ENCODE data around the gene MARCHF2.
"Not testable (repeated sequence)": the region's sequence is repeated elsewhere in the genome, so short reads cannot be mapped to it uniquely, and the experiment has no call there.

MARCHF2 gene

GRCh38 chr19:8371011-8371804, 41.9 kb upstream of the MARCHF2 start:
- Histone ChIP-seq H3K4me2 (ENCODE audit: insufficient read depth, low read length, poor library complexity, severe bottlenecking) (no peak overlapping the region), H3K36me3 (replicated peaks in 1 of 2; ENCODE audit: control insufficient read depth in 2 of 2, insufficient read depth in 2 of 2, low read length in 2 of 2) (peaks cover 3 to 11% of the 10 kb centered on the region in 2 donors), H3K9ac (ENCODE audit: low read depth, low read length, poor library complexity) (peak overlapping the region; percentile 9), H4K91ac (ENCODE audit: low read depth, low read length, poor library complexity) (no peak overlapping the region), H3K14ac (ENCODE audit: low read length) (peak overlapping the region; percentile 21), H3K4me3 (ENCODE audit: low read length in 2 of 2) (no peak overlapping the region), H2BK120ac (ENCODE audit: low read depth, low read length) (peak overlapping the region; percentile 54), H2BK15ac (ENCODE audit: low read length) (peak overlapping the region; percentile 87), H2BK12ac (ENCODE audit: low read length) (peak overlapping the region; percentile 10), H3K79me1 (ENCODE audit: low read depth, low read length) (peaks cover 2% of the 10 kb centered on the region), H2BK5ac (ENCODE audit: low read length) (peak overlapping the region; percentile 75), H3K23ac (ENCODE audit: low read depth, low read length, poor library complexity) (peak overlapping the region; percentile 65), H3K27ac (replicated peaks; ENCODE audit: low read length) (no peak overlapping the region), H3K18ac (ENCODE audit: low read length) (peak overlapping the region; percentile 64), H3K27me3 (ENCODE audit: control insufficient read depth in 3 of 3, insufficient read depth in 3 of 3, low read depth in 1 of 3, low read length in 3 of 3) (peaks cover 0 to 2% (median 1%) of the 10 kb centered on the region in 3 experiments), H2AFZ (ENCODE audit: low read length) (no peak overlapping the region), H3K4ac (ENCODE audit: low read length) (no peak overlapping the region), H3K4me1 (ENCODE audit: control insufficient read depth in 2 of 2, insufficient read depth in 1 of 2, low read depth in 1 of 2, low read length in 2 of 2) (peaks cover 9 to 11% of the 10 kb centered on the region in 2 donors), H4K8ac (ENCODE audit: low read depth, low read length) (no peak overlapping the region), H3K9me3 (replicated peaks in 1 of 2; ENCODE audit: control insufficient read depth in 2 of 2, insufficient read depth in 1 of 2, low read depth in 1 of 2, low read length in 2 of 2) (no peaks in the 10 kb centered on the region), H2AK5ac (ENCODE audit: low read depth, low read length) (peak overlapping the region; percentile 79)
- no peak for DNase-seq (ENCODE audit: low spot score)
- WGBS, 2 donors (ENCODE audit: extremely low coverage in 2 of 2, insufficient read length in 2 of 2, insufficient replicate concordance in 1 of 2): no CpG with 5 or more reads among the region's 28 CpGs

- WGBS, 2 donors (ENCODE audit: extremely low coverage in 2 of 2, insufficient read length in 2 of 2, insufficient replicate concordance in 1 of 2): no CpG with 5 or more reads among the region's 26 CpGs
- no peak for DNase-seq (ENCODE audit: low spot score)
- H3K18ac ChIP-seq (ENCODE audit: low read length): no peak overlapping the region
Measured at GRCh38 chr19:8373867-8374813, 39.0 kb upstream of the MARCHF2 start.

DNA sequence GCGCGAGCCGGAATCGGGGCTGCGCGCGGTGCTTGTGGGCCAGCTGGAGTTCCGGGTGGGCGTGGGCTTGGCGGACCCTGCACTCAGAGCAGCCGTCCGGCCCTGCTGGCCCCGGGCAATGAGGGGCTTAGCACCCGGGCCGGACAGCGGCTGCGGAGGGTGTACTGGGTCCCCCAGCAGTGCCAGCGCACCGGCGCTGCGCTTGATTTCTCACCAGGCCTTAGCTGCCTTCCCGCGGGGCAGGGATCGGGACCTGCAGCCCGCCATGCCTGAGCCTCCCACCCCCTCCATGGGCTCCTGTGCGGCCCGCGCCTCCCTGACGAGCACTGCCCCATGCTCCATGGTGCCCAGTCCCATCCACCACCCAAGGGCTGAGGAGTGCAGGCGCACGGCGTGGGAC, 37.3 kb upstream of the MARCHF2 start:
- H3K9ac ChIP-seq (ENCODE audit: low read depth, low read length, poor library complexity); H3K79me1 ChIP-seq (ENCODE audit: low read depth, low read length); H3K4me2 ChIP-seq (ENCODE audit: insufficient read depth, low read length, poor library complexity, severe bottlenecking); H3K27ac ChIP-seq (replicated peaks; ENCODE audit: low read length); H2AFZ ChIP-seq (ENCODE audit: low read length); H3K14ac ChIP-seq (ENCODE audit: low read length); H2BK12ac ChIP-seq (ENCODE audit: low read length); H2AK5ac ChIP-seq (ENCODE audit: low read depth, low read length); DNase-seq (ENCODE audit: low spot score); H3K9me3 ChIP-seq (replicated peaks in 1 of 2; ENCODE audit: control insufficient read depth in 2 of 2, insufficient read depth in 1 of 2, low read depth in 1 of 2, low read length in 2 of 2); H3K27me3 ChIP-seq (ENCODE audit: control insufficient read depth in 3 of 3, insufficient read depth in 3 of 3, low read depth in 1 of 3, low read length in 3 of 3); H3K23ac ChIP-seq (ENCODE audit: low read depth, low read length, poor library complexity); H3K4me1 ChIP-seq (ENCODE audit: control insufficient read depth in 2 of 2, insufficient read depth in 1 of 2, low read depth in 1 of 2, low read length in 2 of 2); H2BK5ac ChIP-seq (ENCODE audit: low read length); H2BK120ac ChIP-seq (ENCODE audit: low read depth, low read length); H4K91ac ChIP-seq (ENCODE audit: low read depth, low read length, poor library complexity); H2BK15ac ChIP-seq (ENCODE audit: low read length); H3K18ac ChIP-seq (ENCODE audit: low read length); H4K8ac ChIP-seq (ENCODE audit: low read depth, low read length); H3K4ac ChIP-seq (ENCODE audit: low read length); H3K4me3 ChIP-seq (ENCODE audit: low read length in 2 of 2): not testable (repeated sequence)
- peaks cover 2 to 11% of the 10 kb centered on the region in 2 donors for H3K36me3 ChIP-seq (replicated peaks in 1 of 2; ENCODE audit: control insufficient read depth in 2 of 2, insufficient read depth in 2 of 2, low read length in 2 of 2)
- WGBS, 2 donors (ENCODE audit: extremely low coverage in 2 of 2, insufficient read length in 2 of 2, insufficient replicate concordance in 1 of 2): no CpG with 5 or more reads among the region's 32 CpGs

More at GRCh38 chr19:8373867-8374813, 39.0 kb upstream of the MARCHF2 start:
- no peak overlapping the region for H3K27ac ChIP-seq (replicated peaks; ENCODE audit: low read length)
- no peaks in the 10 kb centered on the region for H3K27me3 ChIP-seq (ENCODE audit: control insufficient read depth in 3 of 3, insufficient read depth in 3 of 3, low read depth in 1 of 3, low read length in 3 of 3)
- no peak overlapping the region for H2AFZ ChIP-seq (ENCODE audit: low read length)
- no peak overlapping the region for H3K4ac ChIP-seq (ENCODE audit: low read length)
- no peak overlapping the region for H4K91ac ChIP-seq (ENCODE audit: low read depth, low read length, poor library complexity)
- no peaks in the 10 kb centered on the region for H3K79me1 ChIP-seq (ENCODE audit: low read depth, low read length)
- H3K4me3 ChIP-seq (ENCODE audit: low read length in 2 of 2): no peak overlapping the region
- no peak overlapping the region for H3K14ac ChIP-seq (ENCODE audit: low read length)
- no peak overlapping the region for H4K8ac ChIP-seq (ENCODE audit: low read depth, low read length)
- no peak overlapping the region for H2AK5ac ChIP-seq (ENCODE audit: low read depth, low read length)
- H3K4me2 ChIP-seq (ENCODE audit: insufficient read depth, low read length, poor library complexity, severe bottlenecking): no peak overlapping the region
- H2BK5ac ChIP-seq (ENCODE audit: low read length): peak overlapping the region; percentile 53
- H2BK120ac ChIP-seq (ENCODE audit: low read depth, low read length): no peak overlapping the region
- H2BK15ac ChIP-seq (ENCODE audit: low read length): peak overlapping the region; percentile 33
- no peak overlapping the region for H2BK12ac ChIP-seq (ENCODE audit: low read length)
- H3K4me1 ChIP-seq (ENCODE audit: control insufficient read depth in 2 of 2, insufficient read depth in 1 of 2, low read depth in 1 of 2, low read length in 2 of 2): peaks cover 0 to 2% of the 10 kb centered on the region in 2 donors
- peak overlapping the region; percentile 73 for H3K23ac ChIP-seq (ENCODE audit: low read depth, low read length, poor library complexity)
- no peak overlapping the region for H3K9ac ChIP-seq (ENCODE audit: low read depth, low read length, poor library complexity)
- no peaks in the 10 kb centered on the region for H3K9me3 ChIP-seq (replicated peaks in 1 of 2; ENCODE audit: control insufficient read depth in 2 of 2, insufficient read depth in 1 of 2, low read depth in 1 of 2, low read length in 2 of 2)
- H3K36me3 ChIP-seq (replicated peaks in 1 of 2; ENCODE audit: control insufficient read depth in 2 of 2, insufficient read depth in 2 of 2, low read length in 2 of 2): peaks cover 2 to 11% of the 10 kb centered on the region in 2 donors

Measured in neuronal stem cell (in vitro differentiated cells).